MG63 (cell line): ENCODE measurements around the gene SMAD3. TPM values are rescaled to one million over a fixed set of nuclear protein-coding genes. Genes with fewer than 3 reads are reported as not detected.

Source experiments
- DNase-seq: peaks from one replicate; pipeline ENCODE4 v3.0.0-alpha.2; 2020
- H3K27me3 ChIP-seq: fragments of 250-450 bp; sonication (Bioruptor Pico); 2 replicates; pipeline ENCODE4 v1.5.1; 2020; ENCODE audit warnings: mild to moderate bottlenecking, moderate library complexity
- H3K36me3 ChIP-seq: fragments of 250-450 bp; sonication (Bioruptor Pico); 2 replicates; pipeline ENCODE4 v1.5.1; 2020; ENCODE audit warnings: mild to moderate bottlenecking, moderate library complexity
- H3K4me3 ChIP-seq: fragments of 250-450 bp; sonication (Bioruptor Pico); 2 replicates; pipeline ENCODE4 v1.5.1; 2020; ENCODE audit warnings: mild to moderate bottlenecking, moderate library complexity
- H3K9me3 ChIP-seq: fragments of 250-450 bp; sonication (Bioruptor Pico); 2 replicates; pipeline ENCODE4 v1.5.1; 2020; ENCODE audit warnings: mild to moderate bottlenecking, moderate library complexity
- total RNA-seq: library from RNA; depleted of rRNA; stranded (reverse); fragments of >200 nt; shearing (Covaris generic); gene quantifications from 2 replicates; pipeline ENCODE4 v1.2.3, GENCODE V29; 2014; ENCODE audit warnings: low replicate concordance

The SMAD3 gene
- total RNA-seq, 1 experiment from 2014 or later, result 38.2 TPM

- no peak for DNase-seq
- peaks cover 83% of the 10 kb centered on the region for H3K36me3 ChIP-seq
Observed at GRCh38 chr15:67192185-67192820, 126.9 kb downstream of the SMAD3 start.

GRCh38 chr15:67193223-67193990, 128.0 kb downstream of the SMAD3 start:
- no peaks in the 10 kb centered on the region for H3K9me3 ChIP-seq
- no peak overlapping the region for H3K4me3 ChIP-seq
- H3K27me3 ChIP-seq, result no peaks in the 10 kb centered on the region
- H3K36me3 ChIP-seq, result peaks cover 76% of the 10 kb centered on the region
- no peak for DNase-seq

More at GRCh38 chr15:67192185-67192820, 126.9 kb downstream of the SMAD3 start:
- Histone ChIP-seq H3K4me3 (no peak overlapping the region), H3K27me3 (no peaks in the 10 kb centered on the region), H3K9me3 (no peaks in the 10 kb centered on the region)

GRCh38 chr15:67194171-67195114, 129.0 kb downstream of the SMAD3 start:
- no peaks in the 10 kb centered on the region for H3K27me3 ChIP-seq
- H3K9me3 ChIP-seq, result no peaks in the 10 kb centered on the region
- DNase-seq, result no peak
- peaks cover 70% of the 10 kb centered on the region for H3K36me3 ChIP-seq
- no peak overlapping the region for H3K4me3 ChIP-seq

GRCh38 chr15:67195305-67195704, 129.9 kb downstream of the SMAD3 start:
- Histone ChIP-seq H3K9me3 (no peaks in the 10 kb centered on the region), H3K4me3 (no peak overlapping the region), H3K36me3 (peaks cover 64% of the 10 kb centered on the region), H3K27me3 (no peaks in the 10 kb centered on the region)
- DNase-seq, result no peak

GRCh38 chr15:67196222-67196621, 130.8 kb downstream of the SMAD3 start:
- DNase-seq, result no peak
- Histone ChIP-seq H3K9me3 (no peaks in the 10 kb centered on the region), H3K36me3 (peaks cover 56% of the 10 kb centered on the region)

GRCh38 chr15:67196672-67197363, 131.4 kb downstream of the SMAD3 start:
- H3K9me3 ChIP-seq, result no peaks in the 10 kb centered on the region
- peaks cover 53% of the 10 kb centered on the region for H3K36me3 ChIP-seq
- H3K4me3 ChIP-seq, result no peak overlapping the region
- no peaks in the 10 kb centered on the region for H3K27me3 ChIP-seq
- DNase-seq, result peak; percentile 73

More at GRCh38 chr15:67196222-67196621, 130.8 kb downstream of the SMAD3 start:
- Histone ChIP-seq H3K4me3 (no peak overlapping the region), H3K27me3 (no peaks in the 10 kb centered on the region)

GRCh38 chr15:67197364-67197695, 131.9 kb downstream of the SMAD3 start:
- Histone ChIP-seq H3K9me3 (no peaks in the 10 kb centered on the region), H3K4me3 (no peak overlapping the region), H3K36me3 (peaks cover 53% of the 10 kb centered on the region), H3K27me3 (no peaks in the 10 kb centered on the region)
- no peak for DNase-seq

- no peaks in the 10 kb centered on the region for H3K27me3 ChIP-seq
- H3K9me3 ChIP-seq, result no peaks in the 10 kb centered on the region
- no peak for DNase-seq
- H3K36me3 ChIP-seq, result peaks cover 46% of the 10 kb centered on the region
- H3K4me3 ChIP-seq, result no peak overlapping the region
Observed at GRCh38 chr15:67198157-67198754, 132.9 kb downstream of the SMAD3 start.

- DNase-seq, result no peak
- H3K27me3 ChIP-seq, result no peaks in the 10 kb centered on the region
- H3K36me3 ChIP-seq, result peaks cover 35% of the 10 kb centered on the region
- no peak overlapping the region for H3K4me3 ChIP-seq
- no peaks in the 10 kb centered on the region for H3K9me3 ChIP-seq
Observed at GRCh38 chr15:67199391-67199790, 134.0 kb downstream of the SMAD3 start.

- Histone ChIP-seq H3K4me3 (no peak overlapping the region), H3K27me3 (no peaks in the 10 kb centered on the region), H3K9me3 (no peaks in the 10 kb centered on the region), H3K36me3 (peaks cover 33% of the 10 kb centered on the region)
- no peak for DNase-seq
Observed at GRCh38 chr15:67199881-67200763, 134.7 kb downstream of the SMAD3 start.

- DNase-seq, result no peak
- Histone ChIP-seq H3K4me3 (no peak overlapping the region), H3K27me3 (no peaks in the 10 kb centered on the region), H3K9me3 (no peaks in the 10 kb centered on the region), H3K36me3 (peaks cover 28% of the 10 kb centered on the region)
Observed at GRCh38 chr15:67201136-67201535, 135.7 kb downstream of the SMAD3 start.

GRCh38 chr15:67202091-67202490, 136.7 kb downstream of the SMAD3 start:
- H3K4me3 ChIP-seq, result no peak overlapping the region
- no peaks in the 10 kb centered on the region for H3K27me3 ChIP-seq
- H3K36me3 ChIP-seq, result peaks cover 34% of the 10 kb centered on the region
- no peak for DNase-seq
- H3K9me3 ChIP-seq, result no peaks in the 10 kb centered on the region

- no peaks in the 10 kb centered on the region for H3K9me3 ChIP-seq
- DNase-seq, result no peak
- no peaks in the 10 kb centered on the region for H3K27me3 ChIP-seq
- H3K4me3 ChIP-seq, result no peak overlapping the region
- peaks cover 43% of the 10 kb centered on the region for H3K36me3 ChIP-seq
Observed at GRCh38 chr15:67202991-67203390, 137.6 kb downstream of the SMAD3 start.

GRCh38 chr15:67207555-67208207, 142.3 kb downstream of the SMAD3 start:
- H3K27me3 ChIP-seq, result no peaks in the 10 kb centered on the region
- no peak overlapping the region for H3K4me3 ChIP-seq
- peaks cover 35% of the 10 kb centered on the region for H3K36me3 ChIP-seq

GRCh38 chr15:67208396-67208795, 143.0 kb downstream of the SMAD3 start:
- no peaks in the 10 kb centered on the region for H3K27me3 ChIP-seq
- DNase-seq, result no peak
- no peaks in the 10 kb centered on the region for H3K9me3 ChIP-seq
- no peak overlapping the region for H3K4me3 ChIP-seq
- peaks cover 32% of the 10 kb centered on the region for H3K36me3 ChIP-seq

More at GRCh38 chr15:67207555-67208207, 142.3 kb downstream of the SMAD3 start:
- H3K9me3 ChIP-seq, result no peaks in the 10 kb centered on the region
- no peak for DNase-seq
